GM12878 (cell line): ENCODE data around the gene XNDC1N.

Experiments
- POLR2A ChIP-seq: IDR thresholded peaks from 2 replicates; pipeline ENCODE4 v1.6.1; 2011; ENCODE audit warnings: low read depth, mild to moderate bottlenecking, low read length
- RBBP5 ChIP-seq: fragments of 200-600 bp; sonication (generic); conservative IDR thresholded peaks from 2 replicates; pipeline ENCODE4 v1.6.1; 2016
- TCF3 ChIP-seq: IDR thresholded peaks from 2 replicates; pipeline ENCODE4 v1.6.1; 2012; ENCODE audit warnings: low read depth, mild to moderate bottlenecking, low read length, borderline replicate concordance; ENCODE audit not compliant: insufficient read depth
- TF ChIP-seq, protein P1 (sequence below), 3 experiments: IDR thresholded peaks in 2 of 3; conservative IDR thresholded peaks in 1 of 3; 2 replicates each; pipeline ENCODE4 v1.5.1; 2011; ENCODE audit warnings: low read depth in 3 of 3, low read length in 3 of 3, mild to moderate bottlenecking in 3 of 3, control low read depth in 2 of 3, moderate library complexity in 2 of 3, inconsistent platforms in 1 of 3, mixed read lengths in 1 of 3; ENCODE audit not compliant: control insufficient read depth in 2 of 3, insufficient read depth in 1 of 3; ENCODE audit errors: extremely low read depth in 1 of 3

GRCh38 chr11:71976551-71976950, 48.2 kb upstream of the XNDC1N start:
- no peak for TF ChIP-seq POLR2A
- TF ChIP-seq, protein P1, sequence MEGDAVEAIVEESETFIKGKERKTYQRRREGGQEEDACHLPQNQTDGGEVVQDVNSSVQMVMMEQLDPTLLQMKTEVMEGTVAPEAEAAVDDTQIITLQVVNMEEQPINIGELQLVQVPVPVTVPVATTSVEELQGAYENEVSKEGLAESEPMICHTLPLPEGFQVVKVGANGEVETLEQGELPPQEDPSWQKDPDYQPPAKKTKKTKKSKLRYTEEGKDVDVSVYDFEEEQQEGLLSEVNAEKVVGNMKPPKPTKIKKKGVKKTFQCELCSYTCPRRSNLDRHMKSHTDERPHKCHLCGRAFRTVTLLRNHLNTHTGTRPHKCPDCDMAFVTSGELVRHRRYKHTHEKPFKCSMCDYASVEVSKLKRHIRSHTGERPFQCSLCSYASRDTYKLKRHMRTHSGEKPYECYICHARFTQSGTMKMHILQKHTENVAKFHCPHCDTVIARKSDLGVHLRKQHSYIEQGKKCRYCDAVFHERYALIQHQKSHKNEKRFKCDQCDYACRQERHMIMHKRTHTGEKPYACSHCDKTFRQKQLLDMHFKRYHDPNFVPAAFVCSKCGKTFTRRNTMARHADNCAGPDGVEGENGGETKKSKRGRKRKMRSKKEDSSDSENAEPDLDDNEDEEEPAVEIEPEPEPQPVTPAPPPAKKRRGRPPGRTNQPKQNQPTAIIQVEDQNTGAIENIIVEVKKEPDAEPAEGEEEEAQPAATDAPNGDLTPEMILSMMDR (IDR thresholded peaks at IDR 0.05 in 2 of 3, conservative IDR thresholded peaks at IDR 0.05 in 1 of 3; ENCODE audit: control insufficient read depth in 2 of 3, extremely low read depth in 1 of 3, insufficient read depth in 1 of 3, low read depth in 3 of 3, low read length in 3 of 3): no peak
- TF ChIP-seq RBBP5: no peak
- no peak for TF ChIP-seq TCF3
